SU-DHL-6 (cell line): ENCODE measurements around the gene ARHGAP8.
"Not testable (repeated sequence)": the region's sequence is repeated elsewhere in the genome, so short reads cannot be mapped to it uniquely, and the experiment has no call there.

ENCODE experiments used
- H2AFZ ChIP-seq: fragments of 200-600 bp; sonication (generic); 2 replicates; pipeline ENCODE4 v1.6.1; 2014; ENCODE audit warnings: low read depth, mild to moderate bottlenecking, moderate library complexity, mixed read lengths, antibody characterized with exemption, low read length; ENCODE audit not compliant: severe bottlenecking
- H3F3A ChIP-seq: fragments of 200-600 bp; shearing (Covaris generic); 2 replicates; pipeline ENCODE4 v1.6.0; 2016; ENCODE audit warnings: antibody characterized with exemption, mild to moderate bottlenecking; ENCODE audit not compliant: insufficient read depth
- H3K27ac ChIP-seq: fragments of 200-600 bp; sonication (generic); 2 replicates; pipeline ENCODE4 v1.5.1; 2016; ENCODE audit warnings: low read depth, mild to moderate bottlenecking, low read length, moderate library complexity, mixed read lengths
- H3K27me3 ChIP-seq: fragments of 200-600 bp; sonication (generic), shearing (Covaris generic); 2 replicates; pipeline ENCODE4 v1.6.0; 2014; ENCODE audit warnings: mild to moderate bottlenecking, low read length
- H3K36me3 ChIP-seq: fragments of 200-600 bp; sonication (generic); 2 replicates; pipeline ENCODE4 v1.6.1; 2014; ENCODE audit warnings: mild to moderate bottlenecking, low read length, mixed read lengths
- H3K4me2 ChIP-seq: fragments of 300-600, 200-600 bp; shearing (Covaris generic), sonication (generic); 2 replicates; pipeline ENCODE4 v1.6.0; 2014; ENCODE audit warnings: low read length, low read depth, mild to moderate bottlenecking; ENCODE audit not compliant: poor library complexity, severe bottlenecking
- H3K4me3 ChIP-seq: fragments of 200-600 bp; sonication (generic); 2 replicates; pipeline ENCODE4 v1.5.1; 2014; ENCODE audit warnings: antibody characterized with exemption, low read length, mild to moderate bottlenecking, mixed read lengths; ENCODE audit not compliant: insufficient read depth, poor library complexity, severe bottlenecking
- H3K79me2 ChIP-seq: fragments of 200-600 bp; sonication (generic); 2 replicates; pipeline ENCODE4 v1.6.1; 2014; ENCODE audit warnings: mild to moderate bottlenecking, low read length, moderate library complexity; ENCODE audit not compliant: insufficient read depth
- H3K9ac ChIP-seq: fragments of 200-600 bp; sonication (generic); 2 replicates; pipeline ENCODE4 v1.7.0; 2014; ENCODE audit warnings: mild to moderate bottlenecking, low read length
- H3K9me2 ChIP-seq: fragments of 200-600 bp; sonication (generic); replicated peaks from 2 replicates; pipeline ENCODE4 v1.6.1; 2014; ENCODE audit warnings: low read length; ENCODE audit not compliant: insufficient read depth
- H3K9me3 ChIP-seq: fragments of 200-600 bp; sonication (generic); 2 replicates; pipeline ENCODE4 v1.6.1; 2014; ENCODE audit warnings: low read length, mixed read lengths; ENCODE audit not compliant: insufficient read depth
- H4K20me1 ChIP-seq: fragments of 200-600 bp; sonication (generic); 2 replicates; pipeline ENCODE4 v1.6.1; 2014; ENCODE audit warnings: low read depth, mild to moderate bottlenecking, antibody characterized with exemption, low read length, moderate library complexity, mixed read lengths
- CTCF ChIP-seq: fragments of 200-600 bp; sonication (generic); IDR thresholded peaks from one replicate; pipeline ENCODE4 v1.5.1; 2017; ENCODE audit warnings: antibody characterized with exemption, mild to moderate bottlenecking, low read length, moderate library complexity; ENCODE audit not compliant: insufficient read depth, poor library complexity, severe bottlenecking
- EZH2phosphoT487 ChIP-seq: fragments of 200-600 bp; sonication (generic), shearing (Covaris generic); conservative IDR thresholded peaks from 2 replicates; pipeline ENCODE4 v1.6.1; 2018; ENCODE audit warnings: mild to moderate bottlenecking, antibody characterized with exemption, low read length, moderate library complexity, mixed read lengths

Gene ARHGAP8

GRCh38 chr22:44901301-44901700 is 148.9 kb downstream of the ARHGAP8 start:
- no peaks in the 10 kb centered on the region for H3K9me2 ChIP-seq
- no peak for TF ChIP-seq EZH2phosphoT487
- no peak for TF ChIP-seq CTCF
- H2AFZ ChIP-seq: no peak overlapping the region
- no peak overlapping the region for H3K4me2 ChIP-seq
- H3K79me2 ChIP-seq: no peaks in the 10 kb centered on the region
- no peaks in the 10 kb centered on the region for H3K9me3 ChIP-seq
- H3K36me3 ChIP-seq: no peaks in the 10 kb centered on the region
- no peaks in the 10 kb centered on the region for H4K20me1 ChIP-seq
- H3F3A ChIP-seq: no peaks in the 10 kb centered on the region
- no peak overlapping the region for H3K4me3 ChIP-seq
- H3K9ac ChIP-seq: no peak overlapping the region
- H3K27ac ChIP-seq: no peak overlapping the region
- no peaks in the 10 kb centered on the region for H3K27me3 ChIP-seq

- not testable (repeated sequence) for H4K20me1 ChIP-seq, H3K79me2 ChIP-seq, H3K9ac ChIP-seq, H3F3A ChIP-seq, H2AFZ ChIP-seq, H3K27ac ChIP-seq, H3K9me3 ChIP-seq, H3K9me2 ChIP-seq, H3K36me3 ChIP-seq, H3K27me3 ChIP-seq, H3K4me2 ChIP-seq, H3K4me3 ChIP-seq
These were observed 150.8 kb downstream of the ARHGAP8 start for GRCh38 chr22:44903164-44903563.

GRCh38 chr22:44904492-44905152 is 152.2 kb downstream of the ARHGAP8 start:
- not testable (repeated sequence) for H3K27ac ChIP-seq, H3K9me2 ChIP-seq, H4K20me1 ChIP-seq, H3K4me3 ChIP-seq, H3K9ac ChIP-seq, H2AFZ ChIP-seq, H3K36me3 ChIP-seq, H3K79me2 ChIP-seq, H3K9me3 ChIP-seq, H3F3A ChIP-seq, H3K4me2 ChIP-seq, H3K27me3 ChIP-seq

- Histone ChIP-seq H3K27ac (no peak overlapping the region), H2AFZ (no peak overlapping the region), H3K9me3 (no peaks in the 10 kb centered on the region), H3K27me3 (no peaks in the 10 kb centered on the region), H3K4me2 (no peak overlapping the region), H3K9ac (no peak overlapping the region), H4K20me1 (no peaks in the 10 kb centered on the region), H3K4me3 (no peak overlapping the region), H3F3A (no peaks in the 10 kb centered on the region), H3K36me3 (no peaks in the 10 kb centered on the region), H3K79me2 (no peaks in the 10 kb centered on the region), H3K9me2 (no peaks in the 10 kb centered on the region)
- TF ChIP-seq EZH2phosphoT487 (no peak), CTCF (no peak)
These were observed 154.0 kb downstream of the ARHGAP8 start for GRCh38 chr22:44906248-44906936.
